Stimulated activated CD8-positive, alpha-beta memory T cell treated with anti-CD3 and anti-CD28 coated beads, Interleukin-4, amount 100 ng/mL, for 48 hours (primary cell): ENCODE measurements around the gene CIB4.

Experiments
- DNase-seq: peaks from one replicate; pipeline ENCODE4 v3.0.0-alpha.2; 2020

The CIB4 gene

DNA sequence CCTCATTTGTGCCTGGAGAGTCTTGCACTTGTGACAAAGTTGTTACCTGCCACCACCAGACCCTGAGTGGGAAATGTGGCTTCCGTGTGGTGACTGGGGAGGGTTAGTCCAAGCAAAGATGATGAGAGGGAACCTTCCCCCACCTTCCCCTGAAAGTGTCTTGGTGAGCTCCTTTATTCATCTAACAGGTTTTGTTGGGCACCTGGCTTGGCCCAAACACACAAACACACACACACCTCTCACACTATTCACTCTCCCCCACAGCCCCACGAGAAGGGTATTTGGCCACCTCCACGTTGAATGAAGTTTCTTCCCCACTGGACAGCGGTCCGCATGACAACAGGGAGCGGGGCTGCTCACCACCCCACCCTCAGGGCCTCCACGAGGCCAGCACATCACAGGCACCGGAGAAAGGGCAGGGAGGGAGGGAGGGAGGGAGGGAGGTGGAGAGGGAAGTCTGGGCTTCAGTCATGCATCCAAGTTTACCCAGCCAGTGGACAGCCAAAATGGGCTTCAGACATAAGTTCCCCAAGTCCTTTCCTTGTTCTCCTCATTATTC is 1.4 kb downstream of the CIB4 start:
- peak; percentile 5 for DNase-seq

DNA sequence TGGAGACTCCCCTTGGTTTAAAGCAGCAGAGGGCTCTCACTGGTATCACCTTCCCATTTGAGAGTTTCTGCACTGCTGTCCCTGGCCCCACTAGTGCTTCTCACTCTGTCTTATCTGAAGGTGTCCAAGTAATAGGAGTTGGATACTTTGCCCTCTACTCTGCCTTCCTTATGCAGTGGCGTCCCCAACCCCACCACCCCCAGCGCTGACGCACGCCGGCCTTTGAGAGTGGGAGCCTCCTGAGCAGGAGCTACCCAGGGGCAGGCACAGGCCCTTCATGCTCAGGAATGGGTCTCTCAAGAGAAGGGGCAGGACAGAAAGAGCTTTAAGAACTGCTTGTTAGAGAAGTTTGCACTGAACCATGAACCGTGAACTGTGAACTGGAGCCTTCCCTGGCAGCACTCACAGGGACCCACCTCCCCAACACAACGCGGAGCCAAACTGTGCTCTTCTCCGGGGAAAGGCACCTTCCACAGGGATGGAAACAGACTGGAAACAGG is 3.3 kb downstream of the CIB4 start:
- DNase-seq = no peak

DNA sequence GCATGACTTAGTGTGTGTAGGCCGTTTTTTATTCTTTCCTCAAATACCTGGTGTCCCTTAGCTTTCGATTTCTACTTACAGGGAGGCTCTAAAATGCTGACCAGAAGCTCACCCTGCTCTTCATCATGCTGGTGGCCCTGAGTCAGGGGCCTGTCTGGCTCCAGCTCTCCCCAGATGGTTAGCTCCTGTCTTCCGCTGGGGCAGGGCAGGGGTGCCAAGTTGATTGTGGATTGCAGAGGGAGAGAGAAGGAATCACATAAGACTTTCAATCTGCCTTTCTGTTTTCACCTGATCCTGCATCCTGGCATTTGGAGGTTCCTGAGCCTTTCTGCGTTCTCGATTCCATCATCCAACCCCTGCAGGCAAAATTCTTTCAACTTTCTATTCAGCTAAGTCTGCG is 4.2 kb downstream of the CIB4 start:
- no peak for DNase-seq

DNA sequence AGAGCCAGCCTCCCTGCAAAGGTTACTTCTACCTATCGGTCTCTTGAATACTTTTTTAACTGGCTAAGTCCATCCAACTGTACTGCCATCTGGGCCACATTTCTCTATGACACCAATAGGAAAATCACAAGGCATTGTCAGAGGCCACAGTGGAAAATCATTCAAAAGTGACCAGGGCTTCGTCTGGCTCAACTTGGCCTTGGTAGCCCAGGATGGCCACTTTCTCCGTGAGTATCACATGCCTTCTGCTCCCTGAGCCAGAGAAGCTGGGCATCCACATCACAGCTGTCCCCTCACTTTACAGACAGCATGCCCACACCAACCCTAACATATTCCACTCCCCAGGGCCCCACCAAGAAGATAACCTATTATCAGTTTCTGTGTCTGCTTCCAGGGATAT is 5.8 kb downstream of the CIB4 start:
- DNase-seq = no peak

DNA sequence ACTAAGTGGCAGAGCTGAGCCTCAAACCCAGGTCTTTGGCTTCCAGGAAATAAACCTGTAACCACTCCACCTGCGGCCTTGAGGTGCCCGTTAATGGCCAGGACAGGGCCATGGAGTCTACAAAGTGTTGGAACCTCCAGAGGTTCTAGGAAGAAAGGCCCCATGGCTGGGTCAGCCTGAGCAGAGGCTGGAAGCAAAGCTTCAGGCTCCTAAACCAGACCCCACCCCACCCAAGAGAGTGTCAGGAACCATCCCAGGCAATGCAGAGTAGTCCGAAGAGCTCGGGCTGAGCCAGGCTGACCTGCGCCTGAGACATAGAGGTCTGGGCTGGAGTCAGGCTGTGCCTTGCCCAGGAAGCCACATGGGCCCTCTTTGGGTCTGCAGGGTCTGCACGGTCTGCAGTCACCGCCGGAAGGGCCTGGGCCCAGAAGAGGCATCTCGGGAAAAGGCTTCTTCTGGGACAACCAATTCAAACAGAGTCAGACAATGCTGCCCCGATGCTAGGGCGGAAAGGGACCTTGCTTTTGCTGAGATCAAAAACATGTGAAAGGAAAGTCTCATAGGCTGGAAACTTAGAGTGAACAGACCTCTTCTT is 6.4 kb downstream of the CIB4 start:
- no peak for DNase-seq

DNA sequence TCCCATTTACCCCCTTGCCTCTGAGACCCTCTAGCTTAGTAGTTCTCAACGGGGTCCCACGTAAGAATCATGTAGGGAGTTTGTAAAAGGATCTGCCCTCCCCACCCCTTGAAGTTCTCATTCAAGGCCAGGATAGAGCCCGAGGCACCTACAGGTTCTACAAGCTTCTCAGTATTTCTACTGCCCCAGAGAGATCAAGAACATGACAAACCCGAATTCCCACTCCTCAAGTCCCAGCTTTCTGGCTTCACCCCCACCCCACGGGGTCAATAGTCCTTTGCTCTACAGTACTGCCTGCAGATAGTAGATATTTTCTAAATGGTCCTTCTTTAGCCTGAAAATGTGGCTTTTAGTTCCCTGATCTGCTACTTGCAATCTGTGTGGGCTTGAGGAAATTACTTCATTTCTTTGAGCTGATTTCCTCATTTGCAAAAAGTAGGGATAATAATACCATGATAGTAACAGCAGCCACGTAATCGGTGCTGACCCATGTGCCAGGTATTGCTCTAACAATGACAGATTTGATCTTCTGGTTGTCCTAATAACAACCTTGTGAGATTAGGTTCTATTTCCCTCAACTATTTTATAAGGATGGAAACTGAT is 7.1 kb downstream of the CIB4 start:
- no peak for DNase-seq

DNA sequence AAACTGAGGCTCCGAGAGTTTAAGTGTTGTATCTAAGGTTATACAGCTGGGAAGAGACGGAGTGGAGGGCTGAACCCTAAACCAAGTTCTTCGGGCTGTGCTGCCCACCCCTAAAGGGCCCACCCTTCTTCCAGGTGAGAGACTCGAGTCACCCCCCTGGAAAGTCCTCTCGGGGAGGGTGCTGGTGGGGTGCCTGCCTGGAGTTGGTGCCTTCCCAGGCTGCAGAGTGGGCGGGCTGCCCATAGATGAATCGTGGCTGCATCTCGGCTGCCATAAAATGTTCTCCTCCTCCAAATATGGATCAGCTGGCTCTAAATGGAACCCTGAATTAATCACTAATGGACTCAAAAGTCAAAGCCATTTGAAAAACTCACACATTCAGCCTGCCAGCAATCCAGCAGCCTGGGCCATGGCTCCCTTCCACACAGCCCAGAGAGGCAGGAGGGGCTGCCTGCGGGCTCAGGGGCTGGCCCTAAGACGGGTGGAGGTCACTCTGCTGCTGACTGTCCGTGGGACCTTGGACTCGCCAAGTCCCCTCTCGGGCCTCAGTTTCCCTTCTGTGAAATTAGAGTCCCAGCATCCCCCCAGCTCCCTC is 7.7 kb downstream of the CIB4 start:
- DNase-seq = no peak

DNA sequence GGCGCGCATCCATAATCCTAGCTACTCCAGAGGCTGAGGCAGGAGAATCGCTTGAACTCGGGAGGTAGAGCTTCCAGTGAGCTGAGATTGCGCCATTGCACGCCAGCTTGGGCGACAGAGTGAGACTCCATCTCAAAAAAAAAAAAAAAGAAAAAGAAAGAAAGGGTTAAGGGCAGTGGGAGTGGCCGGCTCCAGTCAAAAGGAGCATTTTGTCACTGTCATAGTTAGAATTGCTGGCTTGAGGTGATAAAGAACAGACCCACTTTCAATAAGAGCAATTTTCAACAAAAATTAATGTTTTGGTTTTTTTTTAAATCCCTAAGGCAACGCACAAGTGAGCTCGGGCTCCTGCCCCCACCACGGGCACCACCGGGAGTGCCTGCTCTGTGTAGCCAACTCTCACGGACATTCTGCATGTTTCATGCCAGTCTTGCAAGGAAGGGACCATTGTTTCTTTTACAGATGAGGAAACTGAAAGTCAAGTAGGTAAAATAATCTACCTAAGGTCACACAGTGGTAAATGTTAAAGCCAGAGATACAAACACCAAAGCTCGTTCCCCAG is 8.5 kb downstream of the CIB4 start:
- DNase-seq = no peak

DNA sequence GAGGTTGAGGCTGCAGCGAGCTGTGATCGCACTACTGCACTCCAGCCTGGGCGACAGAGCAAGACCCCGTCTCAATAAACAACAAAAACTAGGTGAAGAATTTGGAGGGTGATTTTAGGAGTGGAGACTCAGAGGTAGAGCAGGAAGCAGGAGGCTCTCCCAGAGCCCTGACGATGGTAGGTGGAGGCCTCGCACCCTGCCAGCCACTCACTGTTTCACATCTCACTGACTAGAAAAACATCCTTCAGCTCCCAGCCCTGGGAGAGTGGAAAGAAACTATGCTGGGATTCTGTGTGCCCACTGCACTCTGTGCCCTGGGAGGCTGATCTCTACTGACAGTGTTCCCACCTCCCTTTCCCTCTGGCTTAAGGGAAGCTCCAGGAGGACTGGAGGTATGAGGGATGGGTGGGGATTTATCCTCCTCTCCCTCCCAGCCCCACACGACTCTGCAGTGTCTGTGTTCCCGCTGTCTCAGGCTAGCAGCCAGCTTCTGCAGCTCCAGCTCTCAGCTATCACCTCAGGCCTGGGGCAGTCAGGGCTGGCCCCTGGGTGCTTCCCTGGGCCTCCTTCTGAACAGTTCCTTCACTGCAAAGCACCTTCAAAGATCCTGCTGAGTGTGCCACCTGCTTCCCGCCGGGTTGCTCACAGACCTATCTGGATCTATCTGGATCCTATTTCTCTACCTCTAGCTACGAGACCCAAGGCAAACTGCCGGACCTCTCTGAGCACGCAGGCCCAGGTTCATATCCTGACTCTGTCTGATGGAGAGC is 9.6 kb downstream of the CIB4 start:
- no peak for DNase-seq

DNA sequence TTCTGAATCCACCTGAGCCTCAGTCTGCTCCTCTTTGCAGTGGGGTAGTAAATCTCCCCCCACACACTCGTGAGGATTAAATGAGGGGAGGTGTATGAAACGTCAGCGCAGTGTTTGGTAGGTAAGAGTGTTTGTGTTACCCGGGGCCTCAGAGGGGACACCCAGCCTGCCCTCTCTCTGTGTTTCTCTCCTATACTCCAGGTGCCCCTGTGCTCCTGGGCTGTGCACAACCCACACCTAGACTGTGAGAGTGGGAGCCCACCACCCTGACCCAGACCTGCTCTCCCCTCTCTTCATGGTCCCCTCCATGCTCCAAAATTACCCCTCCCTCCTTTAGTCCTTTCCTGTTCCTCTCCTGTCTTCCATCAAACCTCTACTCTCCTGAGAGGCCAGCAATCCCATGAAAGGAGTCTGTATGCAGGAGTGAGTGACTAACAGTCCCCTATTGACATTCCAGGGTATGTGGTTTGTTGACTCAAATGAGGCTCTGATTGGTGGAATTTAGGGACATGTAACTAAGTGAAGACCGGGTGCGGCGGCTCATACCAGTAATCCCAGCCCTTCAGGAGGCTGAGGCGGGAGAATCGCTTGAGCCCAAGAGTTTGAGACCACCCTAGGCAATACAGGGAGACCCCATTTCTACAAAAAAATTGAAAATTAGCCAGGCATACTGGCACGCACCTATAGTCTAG is 10.4 kb downstream of the CIB4 start:
- DNase-seq = no peak

DNA sequence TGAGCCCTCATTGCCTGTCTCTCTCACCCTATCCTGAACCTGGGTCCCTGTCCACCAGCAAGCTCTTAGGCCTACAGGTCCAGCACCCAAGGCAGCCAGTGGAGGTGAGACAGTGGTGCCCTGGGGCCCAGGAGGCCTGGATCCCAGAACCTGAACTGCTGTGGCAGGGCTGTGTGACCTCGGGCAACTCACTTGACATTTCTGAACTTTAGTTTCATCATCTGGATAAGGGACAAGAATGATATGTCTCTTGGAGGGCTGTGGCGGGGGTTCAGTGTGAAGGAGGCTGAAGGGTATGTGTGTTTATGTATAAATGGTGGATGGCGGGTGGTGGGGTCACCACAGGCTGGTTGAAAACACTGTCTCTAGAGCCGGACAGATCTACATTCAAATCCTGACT is 10.9 kb downstream of the CIB4 start:
- DNase-seq = no peak

DNA sequence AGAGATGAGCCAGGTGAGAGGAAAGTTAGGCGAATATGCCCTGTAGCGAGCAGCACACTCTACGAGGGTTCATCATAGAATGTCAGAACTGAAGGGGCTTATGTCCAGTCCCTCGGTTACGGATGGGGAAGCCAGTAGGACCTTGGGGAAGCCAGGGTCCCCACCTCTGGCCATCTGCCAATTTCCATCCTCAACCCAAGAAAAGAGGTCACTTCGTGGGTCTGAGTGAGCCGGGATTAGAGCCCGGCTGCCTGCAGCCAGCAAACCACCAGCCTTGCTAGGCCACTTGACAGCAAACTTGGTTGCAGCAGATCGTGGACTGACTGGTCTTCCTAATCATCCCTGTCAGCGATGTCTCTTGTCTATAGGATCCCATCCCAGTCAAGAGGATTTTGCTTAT is 11.4 kb downstream of the CIB4 start:
- DNase-seq = no peak

DNA sequence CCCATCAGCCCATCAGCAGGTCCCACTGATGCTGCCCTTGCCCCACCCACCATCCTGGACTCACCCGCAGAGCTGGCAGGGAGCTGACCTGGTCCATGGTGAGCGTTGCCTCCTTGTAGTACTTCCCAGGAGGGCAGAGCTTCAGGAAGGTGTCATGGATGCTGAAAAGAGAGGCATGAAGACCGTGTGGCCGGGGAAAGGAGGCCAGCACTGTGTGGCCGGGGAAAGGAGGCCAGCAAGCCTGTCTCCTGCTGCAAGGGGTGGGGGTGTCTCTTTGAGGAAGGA is 11.9 kb downstream of the CIB4 start:
- no peak for DNase-seq

DNA sequence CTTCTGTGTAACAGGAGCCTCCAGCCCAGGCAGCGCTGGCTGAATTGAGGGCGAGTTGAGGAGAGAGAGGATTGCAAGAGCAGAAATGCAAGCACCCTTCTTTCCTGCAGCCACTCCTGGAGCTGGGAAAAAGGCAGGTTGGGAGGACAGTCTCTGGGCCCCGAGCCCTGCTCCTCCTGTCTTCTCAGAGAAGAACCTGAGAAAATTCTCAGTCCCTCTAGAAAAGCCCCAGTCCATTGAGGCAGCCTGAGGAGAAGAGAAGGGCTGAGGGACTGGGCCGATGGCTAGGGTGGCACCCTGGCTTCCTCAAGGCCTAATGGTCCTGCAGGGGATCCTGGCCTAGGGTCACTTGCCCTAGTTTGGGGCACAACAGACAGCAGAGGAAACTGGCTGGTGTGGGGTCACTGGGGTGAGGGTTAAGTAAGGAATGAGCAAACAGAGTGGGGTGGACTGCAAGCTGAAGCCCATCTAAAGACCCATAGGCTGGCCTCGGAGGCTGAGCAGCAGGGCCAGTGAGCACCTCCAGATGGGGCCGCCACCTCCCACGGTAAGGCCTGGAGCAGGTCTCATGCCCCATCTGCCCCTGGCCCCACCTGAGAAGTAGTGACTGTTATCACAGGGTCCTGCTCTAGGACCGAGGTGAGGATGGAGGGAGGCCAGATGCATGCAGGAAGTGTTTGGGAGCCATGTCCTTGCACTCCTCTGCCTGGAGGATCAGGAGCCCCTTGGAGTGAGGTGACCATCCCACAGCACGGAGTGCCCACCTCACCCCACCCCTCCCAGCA is 12.4 kb downstream of the CIB4 start:
- no peak for DNase-seq

DNA sequence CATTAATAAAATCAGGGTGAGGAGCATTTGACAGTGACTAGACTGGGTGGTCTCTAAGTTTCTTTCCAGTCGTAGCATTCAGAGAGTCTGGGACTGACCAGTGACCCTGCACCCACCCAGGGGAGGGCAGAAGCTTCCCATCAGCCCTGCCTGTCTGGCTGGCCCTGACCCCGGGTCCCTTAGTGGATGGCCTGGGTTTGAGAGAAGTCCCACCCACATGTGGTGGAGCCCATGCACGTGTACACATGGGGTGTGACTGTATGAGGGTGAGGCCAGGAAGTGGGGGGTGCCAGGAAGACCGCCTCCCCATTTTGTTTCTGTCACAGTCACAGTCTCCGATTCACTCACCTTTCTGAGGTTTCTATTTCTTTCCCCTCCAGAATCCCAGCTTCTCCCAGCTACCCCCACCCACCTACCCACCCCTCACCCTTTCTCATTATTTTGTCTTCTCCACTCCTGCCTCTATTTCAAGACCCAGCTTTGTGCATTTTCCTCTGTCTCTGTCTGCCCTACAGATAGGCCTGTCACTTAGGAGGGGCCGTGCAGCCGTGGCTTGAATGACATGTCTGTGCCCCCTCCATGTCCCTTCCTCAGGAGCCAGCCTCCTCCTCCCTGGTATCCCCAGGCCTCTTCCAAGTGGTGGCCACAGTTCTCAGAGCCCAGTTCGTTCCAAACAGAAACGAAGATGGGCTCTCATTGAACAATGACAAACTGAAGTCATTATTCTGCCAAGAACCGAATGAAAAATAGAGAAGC is 13.6 kb downstream of the CIB4 start:
- no peak for DNase-seq

DNA sequence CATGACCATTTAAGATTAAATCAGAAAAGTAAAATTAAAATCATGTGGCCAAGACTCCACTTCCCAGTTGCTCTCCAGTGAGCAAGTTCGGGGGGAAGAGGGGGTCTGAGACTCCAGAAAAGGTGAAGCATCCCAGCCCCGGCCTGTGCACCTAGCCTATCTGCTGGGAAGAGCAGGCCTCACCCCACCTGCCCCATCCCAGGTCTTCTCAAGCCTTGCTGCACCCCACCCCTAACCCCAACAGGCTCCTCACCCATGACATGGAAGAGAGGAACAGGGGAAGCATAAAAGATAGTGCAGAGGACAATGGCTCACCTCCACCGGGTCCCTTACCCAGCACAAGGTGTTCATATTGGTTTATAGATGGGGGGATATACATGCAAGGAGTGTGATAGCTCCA is 14.6 kb downstream of the CIB4 start:
- no peak for DNase-seq

DNA sequence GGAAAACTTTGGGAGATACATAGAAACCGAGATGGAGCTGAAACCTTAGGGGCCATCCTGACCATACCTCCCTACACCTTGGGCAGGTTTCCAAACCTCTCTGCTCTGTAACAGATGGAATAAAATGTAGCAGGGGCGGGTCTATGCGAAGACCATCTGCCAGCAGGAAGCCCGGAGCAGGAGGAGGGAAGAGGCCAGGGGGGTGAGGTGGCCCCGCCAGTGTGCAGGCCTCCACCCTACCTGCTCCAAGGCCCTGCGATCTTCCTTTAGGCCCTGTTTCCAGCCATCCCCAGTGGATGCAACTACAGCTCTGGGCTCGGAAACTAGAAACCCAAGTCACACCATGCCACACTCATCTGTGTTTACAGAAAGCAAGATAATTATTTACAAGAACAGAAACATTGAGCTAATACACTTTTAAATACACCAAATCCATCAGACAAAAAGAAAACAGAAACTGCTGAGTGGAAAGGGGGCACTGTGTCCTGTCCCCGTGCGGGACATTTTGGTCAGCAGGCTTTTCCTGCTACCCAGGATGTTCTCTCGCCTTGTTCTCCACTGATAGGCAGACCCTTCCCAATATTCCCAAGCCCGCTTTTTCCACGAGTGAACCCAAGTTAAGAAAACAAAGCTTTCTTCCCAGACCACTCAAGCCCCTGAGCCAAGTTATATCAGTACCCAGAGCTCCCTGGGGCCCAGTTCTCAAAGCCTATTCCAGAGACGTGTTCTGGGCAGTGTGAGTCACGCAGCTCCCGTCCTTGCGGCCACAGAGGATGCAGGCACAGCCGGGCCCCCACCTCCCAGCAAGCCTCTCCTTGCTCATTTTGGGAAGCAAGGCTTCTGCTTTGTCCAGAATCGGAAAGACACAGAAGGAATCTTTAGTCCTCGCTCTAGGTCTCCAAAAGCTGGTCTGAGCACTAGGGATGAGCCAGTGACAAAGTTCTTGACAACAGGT is 17.3 kb downstream of the CIB4 start:
- DNase-seq = no peak

DNA sequence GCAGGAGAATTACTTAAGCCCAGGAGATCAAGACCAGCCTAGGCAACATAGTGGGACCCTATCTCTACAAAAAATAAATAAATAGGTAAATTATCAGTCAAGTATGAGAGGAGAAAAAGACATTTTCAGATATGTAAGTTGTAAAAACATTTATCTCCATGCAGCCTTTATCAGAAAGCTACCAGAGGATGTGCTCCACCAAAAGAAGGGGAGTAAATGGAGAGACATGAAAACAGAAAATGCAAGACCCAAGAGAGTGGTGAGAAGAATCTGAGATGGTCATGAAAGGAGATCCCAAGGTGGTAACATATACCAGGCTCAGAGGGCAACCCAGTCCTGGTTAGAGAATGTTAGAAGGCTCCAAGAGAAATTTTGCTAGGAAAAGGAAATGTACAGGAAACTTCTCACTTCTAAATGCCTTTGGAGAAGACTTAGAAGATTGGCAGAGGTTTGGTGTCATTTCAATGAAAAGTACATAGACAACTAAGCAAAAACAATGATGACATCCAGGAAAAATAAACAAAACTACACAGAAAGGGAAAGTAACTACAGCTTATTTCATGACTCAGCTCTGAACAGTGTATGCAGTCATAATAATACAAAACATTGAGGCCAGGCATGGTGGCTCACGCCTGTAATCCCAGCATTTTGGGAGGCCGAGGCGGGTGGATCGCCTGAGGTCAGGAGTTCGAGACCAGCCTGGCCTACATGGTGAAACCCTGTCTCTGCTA is 19.5 kb downstream of the CIB4 start:
- DNase-seq = no peak

DNA sequence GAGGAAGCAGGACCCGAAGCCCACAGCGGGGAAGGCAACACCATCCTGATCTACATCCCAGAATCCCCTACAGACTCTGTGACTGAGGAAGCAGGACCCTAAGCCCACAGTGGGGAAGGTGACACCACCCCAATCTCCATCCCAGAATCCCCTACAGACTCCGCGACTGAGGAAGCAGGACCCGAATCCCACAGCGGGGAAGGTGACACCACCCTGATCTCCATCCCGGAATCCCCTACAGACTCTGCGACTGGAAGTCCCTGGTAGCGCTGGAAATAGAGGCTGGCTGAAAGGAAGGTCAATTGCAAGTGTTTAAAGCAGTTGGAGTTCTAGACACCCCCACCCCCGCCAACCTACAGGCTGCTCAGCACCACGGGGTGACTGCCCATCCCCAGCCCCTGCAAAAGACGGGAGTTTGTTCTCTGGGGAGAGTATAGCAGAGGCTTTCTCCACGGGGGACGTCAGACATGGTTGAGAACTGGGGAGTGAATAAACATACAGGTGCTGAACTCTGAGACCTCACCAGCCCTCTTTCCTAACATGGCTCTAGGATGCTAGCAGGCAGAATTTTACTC is 21.0 kb downstream of the CIB4 start:
- DNase-seq = no peak
